PFSK-1 (cell line): ENCODE measurements around the gene KYAT1.

ENCODE experiments used
- FOXP2 ChIP-seq: optimal IDR thresholded peaks from 2 replicates; pipeline ENCODE3; 2011; ENCODE audit warnings: borderline replicate concordance, control low read depth, inconsistent platforms; ENCODE audit not compliant: insufficient read depth; ENCODE audit errors: extremely low read length, extremely low read depth
- POLR2AphosphoS5 ChIP-seq: IDR thresholded peaks from 2 replicates; pipeline ENCODE4 v1.6.1; 2012; ENCODE audit warnings: low read depth, mild to moderate bottlenecking, control low read depth, low read length, moderate library complexity
- REST ChIP-seq, 2 experiments: IDR thresholded peaks; 2 replicates each; pipeline versions ENCODE4 v1.6.1 to v1.8.0; 2011 to 2012; ENCODE audit warnings: low read depth in 2 of 2, low read length in 2 of 2, control low read depth in 1 of 2, inconsistent platforms in 1 of 2, mild to moderate bottlenecking in 1 of 2, moderate library complexity in 1 of 2; ENCODE audit not compliant: insufficient read depth in 1 of 2
- SIN3A ChIP-seq: IDR thresholded peaks from 2 replicates; pipeline ENCODE4 v1.6.1; 2012; ENCODE audit warnings: mild to moderate bottlenecking, low read length, moderate library complexity, borderline replicate concordance; ENCODE audit not compliant: insufficient read depth
- TAF1 ChIP-seq: IDR thresholded peaks from 2 replicates; pipeline ENCODE4 v1.6.1; 2012; ENCODE audit warnings: low read length, control low read depth, borderline replicate concordance; ENCODE audit not compliant: insufficient read depth

- TF ChIP-seq TAF1, result no peak
- TF ChIP-seq REST (IDR thresholded peaks at IDR 0.05; ENCODE audit: insufficient read depth in 1 of 2, low read depth in 2 of 2, low read length in 2 of 2), result no peak
- no peak for TF ChIP-seq SIN3A
- no peak for TF ChIP-seq FOXP2
- TF ChIP-seq POLR2AphosphoS5, result no peak
Measured at GRCh38 chr9:128877852-128878251, 3.9 kb downstream of the KYAT1 start.
